Measurements from ENCODE around the gene CXCL9. TPM values are rescaled to one million over a fixed set of nuclear protein-coding genes. Genes with fewer than 3 reads are reported as not detected.
A peak's percentile ranks its signal among the peaks of the same experiment; 100 is the strongest.

CXCL9 gene
- total and polyA plus RNA-seq, 7 donors = 4.9 to 56.9 TPM; not detected in 5

GRCh38 chr4:76028350-76028765 is 21.0 kb upstream of the CXCL9 start:
- Histone ChIP-seq H3K9me3 (no peaks in the 10 kb centered on the region), H3K4me1 (peaks cover 0 to 6% (median 0%) of the 10 kb centered on the region in 4 donors), H3K4me3 (peak overlapping the region in 2 of 4 donors; percentile 30 to 32), H3K27ac (peak overlapping the region in 1 of 4 donors; percentile 21), H3K27me3 (no peaks in the 10 kb centered on the region), H3K36me3 (no peaks in the 10 kb centered on the region)
- TF ChIP-seq POLR2A (IDR thresholded peaks at IDR 0.05) (no peak), CTCF (IDR thresholded peaks at IDR 0.05) (no peak), POLR2AphosphoS5 (IDR thresholded peaks at IDR 0.05) (no peak), EP300 (IDR thresholded peaks at IDR 0.05) (no peak)
- 3 to 5% methylated on average over 6 of the region's 6 CpGs for WGBS, 2 donors
- no peak for DNase-seq
- intact Hi-C loops (cut with DNase I) = no loop called here

DNA sequence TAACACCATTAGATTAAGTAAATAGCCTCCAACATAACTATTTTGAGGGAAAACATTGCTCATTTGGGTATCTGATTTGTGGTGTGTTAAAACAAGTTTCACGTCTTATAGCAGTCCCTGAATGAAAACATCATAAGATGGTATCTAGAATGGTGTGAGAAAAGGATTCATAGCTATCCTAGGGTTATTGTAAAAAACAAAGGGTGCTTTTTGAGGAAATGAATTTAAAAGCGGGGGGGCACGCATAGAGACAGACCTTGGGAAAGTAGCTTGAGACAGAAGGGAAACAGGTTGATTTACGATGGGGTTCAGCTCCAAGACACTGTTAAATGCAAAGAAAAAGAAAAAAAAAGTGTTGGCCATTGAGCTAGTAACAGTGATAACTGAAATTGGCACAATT is 16.8 kb upstream of the CXCL9 start:
- Histone ChIP-seq H3K9me3 (no peaks in the 10 kb centered on the region), H3K4me3 (no peak overlapping the region), H3K4me1 (peaks cover 0 to 6% (median 0%) of the 10 kb centered on the region in 4 donors), H3K36me3 (no peaks in the 10 kb centered on the region), H3K27me3 (no peaks in the 10 kb centered on the region), H3K27ac (no peak overlapping the region)
- WGBS, 2 donors = 64 to 85% methylated on average over 4 of the region's 4 CpGs
- DNase-seq = no peak
- intact Hi-C loops (cut with DNase I) = no loop called here
- TF ChIP-seq CTCF (IDR thresholded peaks at IDR 0.05) = no peak

DNA sequence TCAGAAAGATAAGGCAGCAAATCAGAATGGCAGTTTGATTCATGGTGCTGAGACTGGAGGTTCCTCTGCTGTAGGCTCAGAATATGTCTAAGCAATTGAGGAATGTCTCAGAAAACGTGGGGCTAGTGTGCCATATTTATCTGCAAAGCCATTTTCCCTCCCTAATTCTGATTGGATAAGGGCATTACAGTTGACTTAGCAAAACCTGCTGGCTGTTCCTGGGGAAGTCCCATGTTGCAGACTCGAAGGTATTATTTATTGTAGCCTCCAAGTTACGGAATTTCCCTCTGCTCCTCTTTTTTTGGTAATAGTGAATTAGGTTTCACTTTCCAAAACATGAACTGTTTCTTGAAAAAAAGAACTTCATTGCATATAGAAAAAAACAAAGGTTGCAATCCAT is 16.1 kb upstream of the CXCL9 start, which contains the start of gene CXCL10:
Gene CXCL10, minus strand, starts transcription at position 109 of the 400 bp plus-strand sequence. Its CDS starts 66 bp downstream, at position 43.
- no peaks in the 10 kb centered on the region for H3K36me3 ChIP-seq
- H3K9me3 ChIP-seq = no peaks in the 10 kb centered on the region
- TF ChIP-seq CTCF (IDR thresholded peaks at IDR 0.05) (no peak), POLR2AphosphoS5 (IDR thresholded peaks at IDR 0.05) (no peak), POLR2A (IDR thresholded peaks at IDR 0.05) (no peak), EP300 (IDR thresholded peaks at IDR 0.05) (no peak)
- no peak for DNase-seq
- 11 to 26% methylated on average over 3 of the region's 3 CpGs for WGBS, 2 donors
- no peak within 1 kb of the TSS for H3K4me3 ChIP-seq
- peaks cover 0 to 3% (median 0%) of the 10 kb centered on the region in 4 donors for H3K4me1 ChIP-seq
- H3K27ac ChIP-seq = no peak within 1 kb of the TSS
- intact Hi-C loops (cut with DNase I) = no loop called here
- no peaks in the 10 kb centered on the region for H3K27me3 ChIP-seq

DNA sequence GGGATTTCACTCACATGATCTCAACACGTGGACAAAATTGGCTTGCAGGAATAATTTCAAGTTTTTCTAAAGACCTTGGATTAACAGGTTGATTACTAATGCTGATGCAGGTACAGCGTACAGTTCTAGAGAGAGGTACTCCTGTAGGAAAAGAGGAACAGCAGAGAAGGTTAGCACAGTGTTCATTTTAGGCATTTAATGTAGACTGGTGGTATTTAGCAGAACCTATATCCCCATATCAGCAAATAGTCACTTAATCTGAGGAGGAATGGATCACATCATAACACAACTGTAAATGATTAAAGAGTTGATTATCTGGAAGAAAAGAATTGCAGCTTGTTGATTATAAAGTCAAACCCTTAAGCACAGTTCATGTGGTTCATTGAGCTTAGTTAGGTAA is 15.4 kb upstream of the CXCL9 start:
- Histone ChIP-seq H3K9me3 (no peaks in the 10 kb centered on the region), H3K4me3 (no peak overlapping the region), H3K4me1 (no peaks in the 10 kb centered on the region), H3K27ac (no peak overlapping the region), H3K36me3 (no peaks in the 10 kb centered on the region), H3K27me3 (no peaks in the 10 kb centered on the region)
- WGBS, 2 donors = 85 to 93% methylated on average over 2 of the region's 2 CpGs
- intact Hi-C loops (cut with DNase I) = no loop called here
- no peak for DNase-seq
- no peak for TF ChIP-seq CTCF (IDR thresholded peaks at IDR 0.05)
- no peak for TF ChIP-seq POLR2AphosphoS5 (IDR thresholded peaks at IDR 0.05)
- TF ChIP-seq EP300 (IDR thresholded peaks at IDR 0.05) = no peak
- TF ChIP-seq POLR2A (IDR thresholded peaks at IDR 0.05) = no peak

- no peaks in the 10 kb centered on the region for H3K36me3 ChIP-seq
- no peak for DNase-seq
- no peaks in the 10 kb centered on the region for H3K4me1 ChIP-seq
- 86 to 88% methylated on average over 4 of the region's 4 CpGs for WGBS, 2 donors
- intact Hi-C loops (cut with DNase I) = no loop called here
- no peaks in the 10 kb centered on the region for H3K27me3 ChIP-seq
- no peak overlapping the region for H3K27ac ChIP-seq
- no peaks in the 10 kb centered on the region for H3K9me3 ChIP-seq
- no peak overlapping the region for H3K4me3 ChIP-seq
- TF ChIP-seq POLR2AphosphoS5 (IDR thresholded peaks at IDR 0.05) = no peak
- no peak for TF ChIP-seq CTCF (IDR thresholded peaks at IDR 0.05)
- no peak for TF ChIP-seq EP300 (IDR thresholded peaks at IDR 0.05)
- no peak for TF ChIP-seq POLR2A (IDR thresholded peaks at IDR 0.05)
Measured at GRCh38 chr4:76022031-76022430, 14.7 kb upstream of the CXCL9 start.
